T-helper 1 cell (primary cell): ENCODE data around the gene KBTBD12.
A peak's percentile ranks its signal among the peaks of the same experiment; 100 is the strongest.
"Not testable (repeated sequence)": the region's sequence is repeated elsewhere in the genome, so short reads cannot be mapped to it uniquely, and the experiment has no call there.

Experiments used
- DNase-seq, 5 donors: peaks; one replicate each; pipeline ENCODE4 v3.0.0-alpha.2; 2012 to 2020
- total RNA-seq, 4 donors: gene quantifications; one replicate each; lab custom pipeline; 2026; lab: John Stamatoyannopoulos, UW

The KBTBD12 gene
- 0 reads per million in 4 donors for total RNA-seq

GRCh38 chr3:127915115-127915936 lies at the start of gene KBTBD12:
Gene KBTBD12 (plus strand): TSS chr3:127915232. CDS start chr3:127923062, 7,830 bp downstream.
- DNase-seq, result no peak

GRCh38 chr3:127865941-127866340 lies 49.1 kb upstream of the KBTBD12 start:
- DNase-seq, result no peak

- DNase-seq, result no peak
Measured at GRCh38 chr3:127867412-127867811, 47.6 kb upstream of the KBTBD12 start.

GRCh38 chr3:127867986-127868385 lies 47.0 kb upstream of the KBTBD12 start:
- peak in 1 of 5 donors; percentile 8 for DNase-seq

GRCh38 chr3:127870156-127870555 lies 44.9 kb upstream of the KBTBD12 start:
- no peak for DNase-seq

GRCh38 chr3:127874097-127874496 lies 40.9 kb upstream of the KBTBD12 start:
- DNase-seq, result not testable (repeated sequence)

- no peak for DNase-seq
Measured at GRCh38 chr3:127881586-127881985, 33.4 kb upstream of the KBTBD12 start.

GRCh38 chr3:127884041-127884440 lies 31.0 kb upstream of the KBTBD12 start:
- DNase-seq, result no peak

- DNase-seq, result no peak
Measured at GRCh38 chr3:127886231-127886955, 28.6 kb upstream of the KBTBD12 start.

GRCh38 chr3:127886956-127887231 lies 28.1 kb upstream of the KBTBD12 start:
- DNase-seq, result no peak

GRCh38 chr3:127887321-127887720 lies 27.7 kb upstream of the KBTBD12 start:
- DNase-seq, result no peak

GRCh38 chr3:127888156-127888555 lies 26.9 kb upstream of the KBTBD12 start:
- no peak for DNase-seq

- no peak for DNase-seq
Measured at GRCh38 chr3:127888564-127889107, 26.4 kb upstream of the KBTBD12 start.

GRCh38 chr3:127889461-127889863 lies 25.6 kb upstream of the KBTBD12 start:
- no peak for DNase-seq

- DNase-seq, result no peak
Measured at GRCh38 chr3:127889976-127890650, 24.9 kb upstream of the KBTBD12 start.

- DNase-seq, result peak in 1 of 5 donors; percentile 67
Measured at GRCh38 chr3:127890651-127891290, 24.3 kb upstream of the KBTBD12 start.

GRCh38 chr3:127894481-127894880 lies 20.6 kb upstream of the KBTBD12 start:
- DNase-seq, result no peak

GRCh38 chr3:127899200-127899599 lies 15.8 kb upstream of the KBTBD12 start:
- DNase-seq, result no peak

- DNase-seq, result no peak
Measured at GRCh38 chr3:127899766-127900165, 15.3 kb upstream of the KBTBD12 start.

- no peak for DNase-seq
Measured at GRCh38 chr3:127900536-127900935, 14.5 kb upstream of the KBTBD12 start.

- no peak for DNase-seq
Measured at GRCh38 chr3:127902486-127902885, 12.5 kb upstream of the KBTBD12 start.

GRCh38 chr3:127903611-127904375 lies 11.2 kb upstream of the KBTBD12 start:
- no peak for DNase-seq
